Uterus (tissue), 4 donors: ENCODE data around the gene TUBA1B. TPM values are rescaled to one million over a fixed set of nuclear protein-coding genes. Genes with fewer than 3 reads are reported as not detected.
"Not testable (repeated sequence)": the region's sequence is repeated elsewhere in the genome, so short reads cannot be mapped to it uniquely, and the experiment has no call there.

Experiments
- DNase-seq, 2 donors: peaks; one replicate each; pipeline ENCODE4 v3.0.0-alpha.2; 2019 to 2020
- H3K27ac ChIP-seq, 2 donors: fragments of 200-600 bp; sonication (generic); 1 replicate in 1 of 2; 2 replicates in 1 of 2; pipeline ENCODE4 v1.5.1; 2016 to 2018
- H3K27me3 ChIP-seq, 2 donors: fragments of 200-600 bp; sonication (generic); one replicate each; pipeline ENCODE4 v1.5.1; 2018 to 2019; ENCODE audit warnings: control low read depth in 1 of 2
- H3K36me3 ChIP-seq, 2 donors: fragments of 200-600 bp; sonication (generic); one replicate each; pipeline ENCODE4 v1.5.1; 2019; ENCODE audit warnings: control low read depth in 1 of 2
- H3K4me1 ChIP-seq, 2 donors: fragments of 200-600 bp; sonication (generic); one replicate each; pipeline ENCODE4 v1.5.1; 2018 to 2019; ENCODE audit warnings: control low read depth in 1 of 2
- H3K4me3 ChIP-seq, 2 donors: fragments of 200-600 bp; sonication (generic); 1 replicate in 1 of 2; 2 replicates in 1 of 2; pipeline ENCODE4 v1.5.1; 2018 to 2019; ENCODE audit warnings: mild to moderate bottlenecking in 1 of 2
- H3K9me3 ChIP-seq, 2 donors: fragments of 200-600 bp; sonication (generic); one replicate each; pipeline ENCODE4 v1.5.1; 2019; ENCODE audit warnings: control low read depth in 1 of 2
- POLR2A ChIP-seq, 2 donors: fragments of 450-650 bp; IDR thresholded peaks; one replicate each; pipeline ENCODE4 v1.6.1; 2016; ENCODE audit warnings: antibody characterized with exemption in 2 of 2, mild to moderate bottlenecking in 1 of 2, moderate library complexity in 1 of 2
- intact Hi-C: fragments of 100-400 bp; cut with DNase I; formaldehyde crosslinking; loops from one replicate; pipeline ENCODE4 v1.15.1; 2023; ENCODE audit warnings: low total_unique reads
- total RNA-seq, 4 donors: library from RNA; depleted of rRNA in 3 of 4; stranded (reverse); fragments of >200 nt in 3 of 4; gene quantifications; one replicate each; pipeline versions ENCODE4 v1.1.0 to v1.2.4, GENCODE V29; 2014 to 2023
- TF ChIP-seq, protein P1 (sequence below), 4 experiments: fragments of 200-600 bp in 2 of 4; fragments of 450-650 bp in 2 of 4; sonication (generic) in 2 of 4; IDR thresholded peaks; one replicate each; pipeline ENCODE4 v1.5.1; 2016 to 2019; ENCODE audit warnings: antibody characterized with exemption in 4 of 4, mild to moderate bottlenecking in 2 of 4, moderate library complexity in 1 of 4
- donor health status: DM: yes; HTN: yes; CAD: no.

The TUBA1B gene
- total RNA-seq, 4 donors from 2014 or later, result 374 to 912 (median 498) TPM

- no peak for DNase-seq
- H3K9me3 ChIP-seq, result no peaks in the 10 kb centered on the region
- TF ChIP-seq, protein P1, sequence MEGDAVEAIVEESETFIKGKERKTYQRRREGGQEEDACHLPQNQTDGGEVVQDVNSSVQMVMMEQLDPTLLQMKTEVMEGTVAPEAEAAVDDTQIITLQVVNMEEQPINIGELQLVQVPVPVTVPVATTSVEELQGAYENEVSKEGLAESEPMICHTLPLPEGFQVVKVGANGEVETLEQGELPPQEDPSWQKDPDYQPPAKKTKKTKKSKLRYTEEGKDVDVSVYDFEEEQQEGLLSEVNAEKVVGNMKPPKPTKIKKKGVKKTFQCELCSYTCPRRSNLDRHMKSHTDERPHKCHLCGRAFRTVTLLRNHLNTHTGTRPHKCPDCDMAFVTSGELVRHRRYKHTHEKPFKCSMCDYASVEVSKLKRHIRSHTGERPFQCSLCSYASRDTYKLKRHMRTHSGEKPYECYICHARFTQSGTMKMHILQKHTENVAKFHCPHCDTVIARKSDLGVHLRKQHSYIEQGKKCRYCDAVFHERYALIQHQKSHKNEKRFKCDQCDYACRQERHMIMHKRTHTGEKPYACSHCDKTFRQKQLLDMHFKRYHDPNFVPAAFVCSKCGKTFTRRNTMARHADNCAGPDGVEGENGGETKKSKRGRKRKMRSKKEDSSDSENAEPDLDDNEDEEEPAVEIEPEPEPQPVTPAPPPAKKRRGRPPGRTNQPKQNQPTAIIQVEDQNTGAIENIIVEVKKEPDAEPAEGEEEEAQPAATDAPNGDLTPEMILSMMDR (IDR thresholded peaks at IDR 0.05), result no peak
- no peak for TF ChIP-seq POLR2A (IDR thresholded peaks at IDR 0.05)
- H3K36me3 ChIP-seq, result no peaks in the 10 kb centered on the region
- no peaks in the 10 kb centered on the region for H3K4me1 ChIP-seq
- H3K4me3 ChIP-seq, result peak overlapping the region in 1 of 2 donors; percentile 14
- peak overlapping the region; percentile 100 for H3K27ac ChIP-seq
- no peaks in the 10 kb centered on the region for H3K27me3 ChIP-seq
- intact Hi-C loops, result loop anchor here (10.0 kb wide), 1 partner anchor 102 kb away; no protein-coding TSS in a partner anchor
These were observed 1.8 kb upstream of the TUBA1B start for GRCh38 chr12:49133014-49133413.

- Histone ChIP-seq H3K27ac (peak overlapping the region; percentile 100), H3K4me3 (peak overlapping the region; percentile 40 to 81), H3K9me3 (no peaks in the 10 kb centered on the region), H3K27me3 (no peaks in the 10 kb centered on the region), H3K4me1 (no peaks in the 10 kb centered on the region), H3K36me3 (no peaks in the 10 kb centered on the region)
- intact Hi-C loops, result loop anchor here (10.0 kb wide), 1 partner anchor 103 kb away; no protein-coding TSS in a partner anchor
- no peak for DNase-seq
- TF ChIP-seq POLR2A (IDR thresholded peaks at IDR 0.05), result no peak
- TF ChIP-seq, protein P1 (IDR thresholded peaks at IDR 0.05), result no peak
These were observed 783 bp upstream of the TUBA1B start for GRCh38 chr12:49131894-49132461.

GRCh38 chr12:49130151-49131050 is 794 bp downstream of the TUBA1B start:
- Histone ChIP-seq H3K36me3 (no peaks in the 10 kb centered on the region), H3K4me1 (no peaks in the 10 kb centered on the region), H3K27me3 (no peaks in the 10 kb centered on the region), H3K9me3 (no peaks in the 10 kb centered on the region), H3K27ac (peak overlapping the region; percentile 100), H3K4me3 (peak overlapping the region; percentile 81 to 99)
- TF ChIP-seq POLR2A (IDR thresholded peaks at IDR 0.05), result peak; percentile 47 to 79
- TF ChIP-seq, protein P1 (IDR thresholded peaks at IDR 0.05), result peak; percentile 80 to 92 (median 89)
- intact Hi-C loops, result loop anchor here (10.0 kb wide), 1 partner anchor 104 kb away; no protein-coding TSS in a partner anchor
- peak; percentile 94 for DNase-seq

DNA sequence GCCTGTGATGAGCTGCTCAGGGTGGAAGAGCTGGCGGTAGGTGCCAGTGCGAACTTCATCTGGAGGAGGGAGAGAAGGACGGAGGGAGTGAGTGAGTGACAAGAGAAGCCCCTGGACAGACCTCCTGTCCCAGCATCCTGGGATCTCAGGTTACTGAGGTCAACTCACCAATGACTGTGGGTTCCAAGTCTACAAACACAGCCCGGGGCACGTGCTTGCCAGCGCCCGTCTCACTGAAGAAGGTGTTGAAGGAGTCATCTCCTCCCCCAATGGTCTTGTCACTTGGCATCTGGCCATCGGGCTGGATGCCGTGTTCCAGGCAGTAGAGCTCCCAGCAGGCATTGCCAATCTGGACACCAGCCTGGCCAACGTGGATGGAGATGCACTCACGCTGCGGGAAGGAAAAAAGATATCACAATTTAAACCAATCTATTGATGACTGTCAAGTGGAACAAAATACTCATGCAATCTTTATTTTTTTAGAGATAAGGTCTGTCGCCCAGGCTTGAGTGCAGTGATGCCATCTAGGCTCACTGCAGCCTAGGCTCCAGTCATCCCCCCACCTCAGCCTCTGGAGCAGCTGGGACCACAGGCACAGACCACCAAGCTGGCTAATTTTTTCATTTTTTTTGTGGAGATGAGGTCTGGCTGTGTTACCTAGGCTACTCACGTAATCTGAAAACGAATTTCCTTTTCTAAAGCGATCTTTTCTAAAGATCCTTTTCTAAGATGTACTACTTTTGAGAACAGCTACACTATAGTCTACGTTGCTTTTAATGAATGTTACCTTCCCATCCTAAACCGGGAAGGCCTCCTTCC is 1.7 kb downstream of the TUBA1B start:
- Histone ChIP-seq H3K4me1 (no peaks in the 10 kb centered on the region), H3K27ac (peak overlapping the region; percentile 100), H3K9me3 (no peaks in the 10 kb centered on the region), H3K36me3 (no peaks in the 10 kb centered on the region), H3K27me3 (no peaks in the 10 kb centered on the region), H3K4me3 (peak overlapping the region; percentile 81 to 99)
- intact Hi-C loops, result loop anchor here (10.0 kb wide), 2 partner anchors 65 to 105 kb away; partner anchors contain the start of genes KMT2D and RHEBL1
- DNase-seq, result peak in 1 of 2 donors; percentile 36
- TF ChIP-seq, protein P1 (IDR thresholded peaks at IDR 0.05), result no peak
- TF ChIP-seq POLR2A (IDR thresholded peaks at IDR 0.05), result no peak

DNA sequence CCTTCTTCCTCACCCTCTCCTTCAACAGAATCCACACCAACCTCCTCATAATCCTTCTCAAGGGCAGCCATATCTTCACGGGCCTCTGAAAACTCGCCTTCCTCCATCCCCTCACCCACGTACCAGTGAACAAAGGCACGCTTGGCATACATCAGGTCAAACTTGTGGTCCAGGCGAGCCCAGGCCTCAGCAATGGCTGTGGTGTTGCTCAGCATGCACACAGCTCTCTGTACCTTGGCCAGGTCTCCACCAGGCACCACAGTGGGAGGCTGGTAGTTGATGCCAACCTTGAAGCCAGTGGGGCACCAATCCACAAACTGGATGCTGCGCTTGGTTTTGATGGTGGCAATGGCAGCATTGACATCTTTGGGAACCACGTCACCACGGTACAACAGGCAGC is 3.2 kb downstream of the TUBA1B start:
- H3K9me3 ChIP-seq, H3K4me3 ChIP-seq, H3K4me1 ChIP-seq, H3K27ac ChIP-seq, H3K27me3 ChIP-seq, DNase-seq, H3K36me3 ChIP-seq: not testable (repeated sequence)
- intact Hi-C loops, result loop anchor here (10.0 kb wide), 1 partner anchor 63 kb away; the partner anchor contains the start of genes KMT2D and RHEBL1
